Astrocyte (in vitro differentiated cells and primary cell): Measurements from ENCODE around the gene TNFRSF21. TPM values are rescaled to one million over a fixed set of nuclear protein-coding genes. Genes with fewer than 3 reads are reported as not detected.

Source experiments
- DNase-seq: peaks from one replicate; pipeline ENCODE4 v3.0.0-alpha.2; 2010; ENCODE audit warnings: low read depth
- FAIRE-seq: peaks from 2 replicates; lab custom pipeline; 2011; peaks lifted over from hg19 to GRCh38; lab: Jason Lieb, UNC
- H2AFZ ChIP-seq: 2 replicates; pipeline ENCODE4 v1.6.0; 2012; ENCODE audit warnings: low read depth, low read length, inconsistent platforms
- H3K27ac ChIP-seq: 2 replicates; pipeline ENCODE4 v1.5.1; 2011; ENCODE audit warnings: low read depth, low read length, inconsistent platforms
- H3K27me3 ChIP-seq: 2 replicates; pipeline ENCODE4 v1.6.0; 2011; ENCODE audit warnings: low read length, inconsistent platforms; ENCODE audit not compliant: insufficient read depth
- H3K36me3 ChIP-seq: 2 replicates; pipeline ENCODE4 v1.5.1; 2011; ENCODE audit warnings: low read length, inconsistent platforms; ENCODE audit not compliant: insufficient read depth
- H3K4me1 ChIP-seq: 2 replicates; pipeline ENCODE4 v1.5.1; 2011; ENCODE audit warnings: low read length, inconsistent platforms; ENCODE audit not compliant: insufficient read depth
- H3K4me2 ChIP-seq: 2 replicates; pipeline ENCODE4 v1.6.0; 2012; ENCODE audit warnings: low read length, inconsistent platforms
- H3K4me3 ChIP-seq: 2 replicates; pipeline ENCODE4 v1.5.1; 2011; ENCODE audit warnings: low read depth, mild to moderate bottlenecking, low read length, inconsistent platforms; ENCODE audit not compliant: insufficient read depth
- H3K79me2 ChIP-seq: 2 replicates; pipeline ENCODE4 v1.6.0; 2012; ENCODE audit warnings: mild to moderate bottlenecking, low read length, inconsistent platforms; ENCODE audit not compliant: insufficient read depth
- H3K9ac ChIP-seq: 2 replicates; pipeline ENCODE4 v1.6.0; 2012; ENCODE audit warnings: mild to moderate bottlenecking, low read length, inconsistent platforms
- H3K9me3 ChIP-seq: 2 replicates; pipeline ENCODE4 v1.5.1; 2012; ENCODE audit warnings: low read depth, mild to moderate bottlenecking, low read length, inconsistent platforms; ENCODE audit not compliant: insufficient read depth
- H4K20me1 ChIP-seq: 2 replicates; pipeline ENCODE4 v1.6.0; 2012; ENCODE audit warnings: low read length, inconsistent platforms; ENCODE audit not compliant: insufficient read depth
- H3K27ac Mint-ChIP-seq: one replicate; pipeline ENCODE4 v1.8.0; 2021; ENCODE audit warnings: mild to moderate bottlenecking, mixed read lengths; ENCODE audit not compliant: unreplicated experiment
- H3K27me3 Mint-ChIP-seq: one replicate; pipeline ENCODE4 v1.8.0; 2021; ENCODE audit warnings: low read depth, mixed read lengths; ENCODE audit not compliant: unreplicated experiment
- H3K36me3 Mint-ChIP-seq: one replicate; pipeline ENCODE4 v1.8.0; 2021; ENCODE audit warnings: low read depth, mixed read lengths; ENCODE audit not compliant: unreplicated experiment
- H3K4me1 Mint-ChIP-seq: one replicate; pipeline ENCODE4 v1.8.0; 2021; ENCODE audit warnings: low read depth, mixed read lengths; ENCODE audit not compliant: unreplicated experiment
- H3K4me3 Mint-ChIP-seq: one replicate; pipeline ENCODE4 v1.8.0; 2021; ENCODE audit warnings: mild to moderate bottlenecking, moderate library complexity, mixed read lengths; ENCODE audit not compliant: unreplicated experiment
- H3K9me3 Mint-ChIP-seq: one replicate; pipeline ENCODE4 v1.8.0; 2021; ENCODE audit warnings: mild to moderate bottlenecking, mixed read lengths; ENCODE audit not compliant: unreplicated experiment
- CTCF ChIP-seq: IDR thresholded peaks from 2 replicates; pipeline ENCODE4 v1.5.1; 2011; ENCODE audit warnings: low read depth, mild to moderate bottlenecking, inconsistent platforms, low read length, moderate library complexity; ENCODE audit not compliant: insufficient read depth
- EZH2 ChIP-seq: IDR thresholded peaks from 2 replicates; pipeline ENCODE4 v1.6.1; 2012; ENCODE audit warnings: mild to moderate bottlenecking, low read length, inconsistent platforms; ENCODE audit not compliant: insufficient read depth
- total RNA-seq: library from RNA; stranded (reverse); gene quantifications from 2 replicates; pipeline ENCODE4 v1.2.1, GENCODE V29; 2021

TNFRSF21 gene
- total RNA-seq, 1 donor from 2014 or later = 244 TPM

DNA sequence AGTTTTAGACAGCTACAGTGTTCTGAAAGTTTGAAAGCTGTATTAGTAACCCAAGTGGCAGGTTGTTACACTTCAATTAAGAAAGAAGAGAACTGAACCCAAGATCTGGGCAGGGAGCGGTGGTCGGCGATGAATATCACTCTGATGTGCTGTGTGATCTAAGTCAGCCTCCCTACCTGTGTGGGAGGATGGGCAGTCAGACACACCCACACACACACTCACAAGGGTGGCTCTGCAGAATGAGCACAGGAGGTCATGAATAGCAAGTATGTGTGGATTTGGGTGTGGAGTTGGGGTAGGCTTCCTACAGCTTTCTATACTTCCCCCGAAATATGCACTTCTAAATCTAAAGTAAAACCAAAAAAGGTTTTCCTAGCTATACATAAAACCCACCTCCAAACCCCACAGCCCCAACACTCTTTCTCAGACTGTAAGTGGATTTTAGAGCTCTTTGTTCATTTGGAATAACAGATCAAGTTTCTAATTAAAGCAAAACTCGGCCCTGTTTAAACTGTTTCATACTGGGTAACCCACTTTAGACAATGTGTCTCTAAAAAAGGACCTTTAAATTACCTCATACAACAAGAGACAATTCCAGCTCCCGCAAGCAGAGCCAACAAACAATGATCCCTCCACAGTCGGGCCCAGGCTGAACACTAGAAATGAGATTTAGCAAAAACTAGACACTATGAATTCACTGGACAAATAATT is 19.4 kb downstream of the TNFRSF21 start:
- Histone ChIP-seq H3K4me3 (no peak overlapping the region), H3K27ac (no peak overlapping the region), H3K79me2 (peaks cover 66% of the 10 kb centered on the region), H3K27me3 (no peaks in the 10 kb centered on the region), H3K9me3 (no peaks in the 10 kb centered on the region), H2AFZ (no peak overlapping the region), H3K36me3 (peaks cover 4% of the 10 kb centered on the region), H4K20me1 (peaks cover 20% of the 10 kb centered on the region), H3K4me2 (no peak overlapping the region), H3K9ac (no peak overlapping the region), H3K4me1 (no peaks in the 10 kb centered on the region)
- Mint-ChIP-seq H3K27me3 (no peaks in the 10 kb centered on the region), H3K4me3 (peak overlapping the region; percentile 12), H3K27ac (no peak overlapping the region), H3K9me3 (no peaks in the 10 kb centered on the region), H3K4me1 (peaks cover 60% of the 10 kb centered on the region), H3K36me3 (peaks cover 28% of the 10 kb centered on the region)
- no peak for DNase-seq
- FAIRE-seq = no peak
- TF ChIP-seq CTCF (no peak), EZH2 (no peak)

- no peak overlapping the region for H3K9ac ChIP-seq
- DNase-seq (no peak), FAIRE-seq (no peak)
- peaks cover 6% of the 10 kb centered on the region for H3K36me3 ChIP-seq
- H3K4me2 ChIP-seq = no peak overlapping the region
- peaks cover 50% of the 10 kb centered on the region for H3K79me2 ChIP-seq
- no peak overlapping the region for H2AFZ ChIP-seq
- no peak overlapping the region for H3K4me3 Mint-ChIP-seq
- no peaks in the 10 kb centered on the region for H3K4me1 ChIP-seq
- no peaks in the 10 kb centered on the region for H3K27me3 ChIP-seq
- H3K9me3 ChIP-seq = no peaks in the 10 kb centered on the region
- TF ChIP-seq CTCF = no peak
- TF ChIP-seq EZH2 = no peak
- H3K27me3 Mint-ChIP-seq = no peaks in the 10 kb centered on the region
- peak overlapping the region; percentile 54 for H3K27ac Mint-ChIP-seq
- peaks cover 23% of the 10 kb centered on the region for H4K20me1 ChIP-seq
- H3K4me3 ChIP-seq = no peak overlapping the region
- no peak overlapping the region for H3K27ac ChIP-seq
- peaks cover 41% of the 10 kb centered on the region for H3K36me3 Mint-ChIP-seq
- H3K4me1 Mint-ChIP-seq = peaks cover 45% of the 10 kb centered on the region
- H3K9me3 Mint-ChIP-seq = no peaks in the 10 kb centered on the region
Measured at GRCh38 chr6:47288267-47289090, 21.2 kb downstream of the TNFRSF21 start.
